KOPT-K1 (cell line): Measurements from ENCODE around the gene RIMS1.
"Not testable (repeated sequence)": the region's sequence is repeated elsewhere in the genome, so short reads cannot be mapped to it uniquely, and the experiment has no call there.

Experiments used
- H3K27ac ChIP-seq: fragments of 200-600 bp; sonication (generic); 2 replicates; pipeline ENCODE4 v1.5.1; 2016; ENCODE audit warnings: antibody characterized with exemption, mild to moderate bottlenecking, low read depth, low read length; ENCODE audit not compliant: poor library complexity, severe bottlenecking
- H3K36me3 ChIP-seq: fragments of 200-600 bp; sonication (generic); 2 replicates; pipeline ENCODE4 v1.5.1; 2017; ENCODE audit warnings: antibody characterized with exemption, mild to moderate bottlenecking, low read length, moderate library complexity; ENCODE audit not compliant: insufficient read depth
- H3K9me3 ChIP-seq: fragments of 200-600 bp; sonication (generic); 2 replicates; pipeline ENCODE4 v1.5.1; 2017; ENCODE audit warnings: antibody characterized with exemption, low read length, mild to moderate bottlenecking; ENCODE audit not compliant: insufficient read depth, poor library complexity, severe bottlenecking

The RIMS1 gene

GRCh38 chr6:71913444-71914234 lies 27.3 kb downstream of the RIMS1 start:
- no peaks in the 10 kb centered on the region for H3K36me3 ChIP-seq
- H3K27ac ChIP-seq = no peak overlapping the region
- H3K9me3 ChIP-seq = no peaks in the 10 kb centered on the region

GRCh38 chr6:71929047-71929446 lies 42.7 kb downstream of the RIMS1 start:
- Histone ChIP-seq H3K9me3 (no peaks in the 10 kb centered on the region), H3K27ac (no peak overlapping the region), H3K36me3 (no peaks in the 10 kb centered on the region)

- H3K36me3 ChIP-seq = no peaks in the 10 kb centered on the region
- no peaks in the 10 kb centered on the region for H3K9me3 ChIP-seq
Observed at GRCh38 chr6:71933881-71934280, 47.5 kb downstream of the RIMS1 start.

DNA sequence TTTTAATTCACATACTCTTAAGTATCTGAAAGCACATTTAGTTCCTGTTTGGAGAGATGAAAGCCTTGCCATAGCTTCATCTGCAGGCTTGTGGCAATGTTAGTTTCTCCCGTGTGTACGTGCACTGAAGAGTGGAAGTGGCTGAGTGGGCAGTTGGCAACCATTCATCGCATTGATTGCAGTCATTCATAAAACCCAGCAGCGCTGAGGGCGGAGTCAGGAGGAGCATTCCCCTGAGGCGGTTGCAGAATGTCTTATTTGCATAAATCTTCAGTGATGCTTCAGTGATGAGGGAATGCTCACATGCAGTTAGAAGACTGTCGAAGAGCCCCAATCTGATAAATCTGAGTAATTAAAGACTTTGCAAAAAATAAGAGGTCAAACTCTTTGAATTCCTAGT lies 79.1 kb downstream of the RIMS1 start:
- Histone ChIP-seq H3K36me3 (no peaks in the 10 kb centered on the region), H3K9me3 (no peaks in the 10 kb centered on the region), H3K27ac (no peak overlapping the region)

More at GRCh38 chr6:71933881-71934280, 47.5 kb downstream of the RIMS1 start:
- no peak overlapping the region for H3K27ac ChIP-seq

- Histone ChIP-seq H3K36me3 (no peaks in the 10 kb centered on the region), H3K27ac (no peak overlapping the region), H3K9me3 (no peaks in the 10 kb centered on the region)
Observed at GRCh38 chr6:71967436-71967835, 81.1 kb downstream of the RIMS1 start.

- no peak overlapping the region for H3K27ac ChIP-seq
- no peaks in the 10 kb centered on the region for H3K36me3 ChIP-seq
- H3K9me3 ChIP-seq = no peaks in the 10 kb centered on the region
Observed at GRCh38 chr6:71977884-71978283, 91.5 kb downstream of the RIMS1 start.

- Histone ChIP-seq H3K36me3 (no peaks in the 10 kb centered on the region), H3K27ac (no peak overlapping the region), H3K9me3 (no peaks in the 10 kb centered on the region)
Observed at GRCh38 chr6:71979911-71980310, 93.6 kb downstream of the RIMS1 start.

GRCh38 chr6:71982389-71982788 lies 96.0 kb downstream of the RIMS1 start:
- Histone ChIP-seq H3K36me3 (no peaks in the 10 kb centered on the region), H3K27ac (no peak overlapping the region), H3K9me3 (no peaks in the 10 kb centered on the region)

DNA sequence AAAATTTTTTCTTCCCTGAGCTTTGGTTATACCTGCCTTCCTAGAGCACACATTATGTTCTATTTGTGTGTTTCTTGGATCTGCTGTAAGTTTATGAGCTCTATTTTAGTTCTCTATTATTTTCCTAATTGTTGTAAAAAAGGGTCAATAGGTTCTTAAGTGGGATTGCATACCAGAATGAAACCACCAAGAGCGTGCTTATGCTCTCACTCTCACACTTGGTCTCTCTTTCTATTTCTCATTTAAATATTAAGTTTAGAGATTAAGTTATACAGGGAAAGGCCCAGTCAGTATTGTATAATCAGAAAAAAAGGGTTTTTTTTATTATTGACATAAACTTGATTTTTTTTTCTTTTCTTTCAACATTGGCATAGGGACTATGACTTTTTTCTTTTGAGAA lies 96.8 kb downstream of the RIMS1 start:
- H3K9me3 ChIP-seq = no peaks in the 10 kb centered on the region
- no peak overlapping the region for H3K27ac ChIP-seq
- H3K36me3 ChIP-seq = no peaks in the 10 kb centered on the region

DNA sequence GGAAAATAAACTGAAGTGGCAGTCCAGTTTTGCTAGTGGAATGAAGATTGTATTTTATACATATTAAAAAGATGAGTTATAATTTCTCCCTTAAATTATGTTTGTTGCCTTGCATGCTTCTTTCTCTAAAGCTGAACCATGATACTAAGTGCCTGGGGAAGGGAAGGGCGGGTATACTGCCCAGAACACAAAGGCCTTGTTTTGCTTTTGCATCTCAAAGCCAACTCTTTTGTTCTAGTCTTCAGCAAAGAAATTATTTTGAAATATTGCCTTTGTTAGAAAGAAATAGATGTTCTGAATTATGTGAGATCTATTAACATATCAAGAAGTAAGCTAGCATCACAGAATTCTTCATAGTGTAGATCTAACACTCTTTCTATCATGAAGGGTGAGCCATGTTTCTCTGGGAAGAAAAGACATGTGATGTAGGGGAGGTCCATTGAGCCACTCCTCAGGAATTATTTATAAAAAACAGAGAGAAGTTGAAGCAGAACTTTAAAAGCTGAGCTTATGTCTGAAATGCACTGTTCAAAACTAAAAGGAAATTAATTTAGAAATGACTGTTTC lies 108.4 kb downstream of the RIMS1 start:
- no peaks in the 10 kb centered on the region for H3K36me3 ChIP-seq
- H3K27ac ChIP-seq = no peak overlapping the region
- H3K9me3 ChIP-seq = no peaks in the 10 kb centered on the region

- Histone ChIP-seq H3K36me3 (no peaks in the 10 kb centered on the region), H3K9me3 (no peaks in the 10 kb centered on the region), H3K27ac (no peak overlapping the region)
Observed at GRCh38 chr6:71997341-71997740, 111.0 kb downstream of the RIMS1 start.

GRCh38 chr6:72002415-72002814 lies 116.1 kb downstream of the RIMS1 start:
- Histone ChIP-seq H3K9me3 (no peaks in the 10 kb centered on the region), H3K36me3 (no peaks in the 10 kb centered on the region), H3K27ac (no peak overlapping the region)

DNA sequence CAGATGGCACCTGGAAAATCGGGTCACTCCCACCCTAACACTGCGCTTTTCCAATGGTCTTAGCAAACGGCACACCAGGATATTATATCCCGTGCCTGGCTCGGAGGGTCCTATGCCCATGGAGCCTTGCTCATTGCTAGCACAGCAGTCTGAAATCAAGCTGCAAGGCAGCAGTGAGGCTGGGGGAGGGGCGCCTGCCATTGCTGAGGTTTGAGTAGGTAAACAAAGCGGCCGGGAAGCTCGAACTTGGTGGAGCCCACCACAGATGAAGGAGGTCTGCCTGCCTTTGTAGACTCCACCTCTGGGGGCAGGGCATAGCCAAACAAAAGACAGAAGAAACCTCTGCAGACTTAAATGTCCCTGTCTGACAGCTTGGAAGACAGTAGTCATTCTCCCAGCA lies 120.2 kb downstream of the RIMS1 start:
- not testable (repeated sequence) for H3K9me3 ChIP-seq, H3K36me3 ChIP-seq, H3K27ac ChIP-seq

DNA sequence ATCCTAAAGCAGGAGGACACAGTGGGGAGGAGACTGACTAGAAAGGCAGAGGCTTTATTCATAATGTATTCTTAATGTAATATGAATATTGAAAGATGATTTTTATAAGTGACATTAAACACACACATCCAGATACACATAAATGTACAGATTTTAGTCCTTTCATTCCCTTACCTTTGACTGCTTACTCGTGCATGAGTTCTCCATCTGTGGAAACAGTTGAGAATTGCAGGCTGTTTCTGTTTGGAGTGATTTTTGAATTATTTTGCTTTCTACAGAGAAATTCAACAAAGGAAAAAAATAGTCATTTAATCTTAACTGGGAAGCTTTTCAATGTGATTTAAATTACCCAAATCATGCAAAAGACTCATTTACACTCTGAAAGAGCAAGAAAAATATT lies 136.5 kb downstream of the RIMS1 start:
- no peaks in the 10 kb centered on the region for H3K9me3 ChIP-seq
- H3K36me3 ChIP-seq = no peaks in the 10 kb centered on the region
- no peak overlapping the region for H3K27ac ChIP-seq

DNA sequence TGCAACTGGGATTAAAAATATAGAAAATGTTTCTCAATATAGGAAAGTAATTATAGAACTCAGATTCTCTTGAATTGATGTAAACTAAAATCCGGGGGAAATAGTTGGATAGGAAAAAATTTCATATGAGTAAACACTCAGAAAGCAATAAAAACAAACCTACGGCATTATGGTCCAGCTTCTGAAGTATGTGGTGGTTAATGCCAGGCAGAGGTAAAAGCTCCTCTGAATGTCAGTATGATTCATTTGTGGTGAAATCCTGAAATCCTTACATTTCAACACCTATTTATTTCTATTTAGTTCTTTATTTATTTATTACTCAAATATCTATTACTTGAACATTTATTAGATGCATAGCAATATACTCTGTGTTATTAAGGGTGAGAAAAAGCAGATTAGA lies 145.1 kb downstream of the RIMS1 start:
- H3K9me3 ChIP-seq = no peaks in the 10 kb centered on the region
- no peak overlapping the region for H3K27ac ChIP-seq

DNA sequence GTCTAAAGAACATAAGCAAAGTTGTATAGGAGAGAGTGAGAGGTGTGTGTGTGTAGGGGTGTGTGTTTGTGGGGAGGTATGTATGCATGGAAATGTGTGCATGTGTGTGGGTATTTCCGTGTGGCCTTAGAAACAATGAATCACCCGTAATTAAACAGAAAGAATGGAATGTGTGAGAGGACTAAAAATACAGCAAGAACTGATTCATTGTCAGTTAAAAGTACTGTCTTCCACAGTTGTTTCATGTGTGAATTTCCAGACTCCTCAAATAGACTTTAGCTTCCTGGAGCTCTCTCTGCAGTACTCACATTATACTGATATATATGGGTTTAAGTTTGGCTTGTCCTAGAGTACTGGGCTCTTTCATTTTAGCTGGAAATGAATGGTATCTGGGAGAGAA lies 145.7 kb downstream of the RIMS1 start:
- H3K27ac ChIP-seq = no peak overlapping the region
- H3K36me3 ChIP-seq = no peaks in the 10 kb centered on the region
- H3K9me3 ChIP-seq = no peaks in the 10 kb centered on the region

More for the DNA sequence above, 145.1 kb downstream of the RIMS1 start:
- H3K36me3 ChIP-seq = no peaks in the 10 kb centered on the region
